ENCODE data around the gene TEX38.

- no peak for TF ChIP-seq CTCF (conservative IDR thresholded peaks at IDR 0.05; ENCODE audit: low read depth, low read length)
- no peak for TF ChIP-seq EZH2phosphoT487 (IDR thresholded peaks at IDR 0.05; ENCODE audit: borderline replicate concordance, low read length)
Measured at GRCh38 chr1:46639547-46639946, 32.1 kb upstream of the TEX38 start.
